Effector memory CD4-positive, alpha-beta T cell (primary cell): Measurements from ENCODE around the gene RAD51B.

Source experiments
- DNase-seq, 3 donors: peaks; one replicate each; pipeline ENCODE4 v3.0.0-alpha.2; 2020
- H3K27ac ChIP-seq: 2 replicates; pipeline ENCODE4 v1.7.0; 2013; ENCODE audit warnings: mild to moderate bottlenecking, low read length, moderate library complexity; ENCODE audit not compliant: insufficient read depth, poor library complexity, severe bottlenecking
- H3K27me3 ChIP-seq: replicated peaks from 2 replicates; pipeline ENCODE4 v1.7.0; 2013; ENCODE audit warnings: mild to moderate bottlenecking, low read length; ENCODE audit not compliant: insufficient read depth, control insufficient read depth, poor library complexity, severe bottlenecking
- H3K36me3 ChIP-seq: 2 replicates; pipeline ENCODE4 v1.7.0; 2013; ENCODE audit warnings: mild to moderate bottlenecking, low read length, moderate library complexity; ENCODE audit not compliant: control insufficient read depth, insufficient read depth
- H3K4me1 ChIP-seq: 2 replicates; pipeline ENCODE4 v1.7.0; 2013; ENCODE audit warnings: low read length, mild to moderate bottlenecking; ENCODE audit not compliant: control insufficient read depth, insufficient read depth, poor library complexity, severe bottlenecking
- H3K4me3 ChIP-seq: 2 replicates; pipeline ENCODE4 v1.7.0; 2013; ENCODE audit warnings: low read length, low read depth, mild to moderate bottlenecking; ENCODE audit not compliant: insufficient read depth, poor library complexity, severe bottlenecking
- H3K9me3 ChIP-seq: 2 replicates; pipeline ENCODE4 v1.7.0; 2013; ENCODE audit warnings: mild to moderate bottlenecking, low read length, moderate library complexity; ENCODE audit not compliant: control insufficient read depth

RAD51B gene

GRCh38 chr14:68441542-68441941, 622.0 kb downstream of the RAD51B start:
- H3K4me3 ChIP-seq, result no peak overlapping the region
- H3K4me1 ChIP-seq, result no peaks in the 10 kb centered on the region
- H3K36me3 ChIP-seq, result no peaks in the 10 kb centered on the region
- H3K27me3 ChIP-seq, result no peaks in the 10 kb centered on the region
- H3K27ac ChIP-seq, result no peak overlapping the region
- no peak for DNase-seq
- H3K9me3 ChIP-seq, result no peaks in the 10 kb centered on the region

DNA sequence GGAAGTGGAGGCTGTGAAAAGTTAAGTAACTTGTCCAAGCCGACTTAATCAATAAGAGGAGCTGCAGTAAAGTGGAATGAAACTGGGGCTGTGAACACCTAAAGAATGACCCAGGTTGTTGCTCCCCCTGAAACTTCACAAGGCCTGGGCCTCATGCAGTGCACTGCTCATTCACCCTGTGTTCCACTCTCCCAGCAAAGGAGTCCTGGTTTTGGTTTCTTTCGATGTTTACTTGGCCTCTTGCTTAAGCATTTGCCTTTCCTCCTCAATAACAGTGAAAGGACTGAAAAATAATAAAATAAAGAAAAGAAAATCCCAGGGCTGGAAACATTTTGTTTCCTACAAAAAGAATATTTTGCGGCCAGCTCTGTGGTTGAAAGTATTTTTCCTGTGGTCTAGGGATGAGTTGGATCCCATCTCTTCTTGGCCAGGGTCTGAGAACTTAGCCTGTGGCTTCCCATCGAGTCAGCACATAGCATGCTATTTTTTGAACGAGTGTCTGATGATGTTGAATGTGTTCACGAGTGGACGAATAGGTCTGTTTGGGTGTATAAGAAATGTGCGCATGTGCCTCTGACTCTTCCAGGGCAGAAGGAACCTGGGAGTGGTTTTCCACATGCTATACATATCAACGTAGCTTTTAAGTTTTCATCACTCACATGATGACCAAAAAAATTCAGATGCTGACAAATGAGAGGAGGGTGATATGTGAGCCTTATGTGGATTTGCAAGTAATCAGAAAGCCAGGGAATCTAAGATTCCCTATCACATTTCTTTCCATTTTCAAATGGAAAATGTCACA, 623.5 kb downstream of the RAD51B start:
- no peaks in the 10 kb centered on the region for H3K36me3 ChIP-seq
- H3K9me3 ChIP-seq, result no peaks in the 10 kb centered on the region
- DNase-seq, result no peak
- no peak overlapping the region for H3K4me3 ChIP-seq
- H3K4me1 ChIP-seq, result no peaks in the 10 kb centered on the region
- H3K27ac ChIP-seq, result no peak overlapping the region
- no peaks in the 10 kb centered on the region for H3K27me3 ChIP-seq

DNA sequence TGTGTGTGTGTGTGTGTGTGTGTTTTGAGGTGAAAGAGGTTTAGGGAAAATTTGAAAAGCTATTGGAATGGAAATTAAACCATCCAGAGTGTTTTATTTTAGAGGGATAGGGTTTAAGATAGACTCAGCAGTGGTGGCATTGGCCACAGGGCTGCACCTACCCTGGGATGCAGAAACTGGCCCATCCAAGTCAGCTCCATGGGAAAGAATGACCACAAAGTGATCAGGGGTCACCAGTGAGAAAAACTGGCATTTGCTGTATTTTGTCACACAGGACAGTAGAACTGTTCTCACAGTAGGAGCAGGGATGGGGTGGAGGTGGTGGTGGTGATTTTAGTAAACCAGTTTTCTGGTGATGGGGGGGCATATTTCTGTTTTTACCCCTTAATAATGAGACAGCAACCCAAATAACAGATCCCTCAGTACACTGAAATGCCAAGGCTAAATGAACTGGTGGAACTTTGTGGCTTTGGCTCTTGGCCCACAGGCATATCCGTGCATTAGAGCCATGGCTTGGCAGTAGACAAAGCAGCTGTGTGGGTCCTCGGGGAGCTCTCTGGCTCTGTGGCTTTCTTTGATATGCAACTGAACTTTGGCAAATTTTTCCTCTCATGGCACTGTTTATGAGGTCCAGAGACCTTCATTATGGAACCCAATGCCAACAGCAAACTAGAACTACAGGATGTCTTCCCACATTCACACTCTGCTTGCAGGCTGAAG, 625.0 kb downstream of the RAD51B start:
- Histone ChIP-seq H3K36me3 (no peaks in the 10 kb centered on the region), H3K27ac (no peak overlapping the region)
- no peak for DNase-seq

GRCh38 chr14:68446243-68447040, 626.9 kb downstream of the RAD51B start:
- DNase-seq, result no peak
- no peaks in the 10 kb centered on the region for H3K4me1 ChIP-seq
- H3K27me3 ChIP-seq, result no peaks in the 10 kb centered on the region
- H3K4me3 ChIP-seq, result no peak overlapping the region
- no peaks in the 10 kb centered on the region for H3K36me3 ChIP-seq
- H3K27ac ChIP-seq, result no peak overlapping the region
- H3K9me3 ChIP-seq, result no peaks in the 10 kb centered on the region

More for the DNA sequence above, 625.0 kb downstream of the RAD51B start:
- no peak overlapping the region for H3K4me3 ChIP-seq
- H3K9me3 ChIP-seq, result no peaks in the 10 kb centered on the region
- H3K4me1 ChIP-seq, result no peaks in the 10 kb centered on the region
- no peaks in the 10 kb centered on the region for H3K27me3 ChIP-seq

GRCh38 chr14:68447581-68448251, 628.1 kb downstream of the RAD51B start:
- H3K4me3 ChIP-seq, result no peak overlapping the region
- no peaks in the 10 kb centered on the region for H3K9me3 ChIP-seq
- H3K4me1 ChIP-seq, result no peaks in the 10 kb centered on the region
- no peak for DNase-seq
- no peak overlapping the region for H3K27ac ChIP-seq
- no peaks in the 10 kb centered on the region for H3K36me3 ChIP-seq
- no peaks in the 10 kb centered on the region for H3K27me3 ChIP-seq

DNA sequence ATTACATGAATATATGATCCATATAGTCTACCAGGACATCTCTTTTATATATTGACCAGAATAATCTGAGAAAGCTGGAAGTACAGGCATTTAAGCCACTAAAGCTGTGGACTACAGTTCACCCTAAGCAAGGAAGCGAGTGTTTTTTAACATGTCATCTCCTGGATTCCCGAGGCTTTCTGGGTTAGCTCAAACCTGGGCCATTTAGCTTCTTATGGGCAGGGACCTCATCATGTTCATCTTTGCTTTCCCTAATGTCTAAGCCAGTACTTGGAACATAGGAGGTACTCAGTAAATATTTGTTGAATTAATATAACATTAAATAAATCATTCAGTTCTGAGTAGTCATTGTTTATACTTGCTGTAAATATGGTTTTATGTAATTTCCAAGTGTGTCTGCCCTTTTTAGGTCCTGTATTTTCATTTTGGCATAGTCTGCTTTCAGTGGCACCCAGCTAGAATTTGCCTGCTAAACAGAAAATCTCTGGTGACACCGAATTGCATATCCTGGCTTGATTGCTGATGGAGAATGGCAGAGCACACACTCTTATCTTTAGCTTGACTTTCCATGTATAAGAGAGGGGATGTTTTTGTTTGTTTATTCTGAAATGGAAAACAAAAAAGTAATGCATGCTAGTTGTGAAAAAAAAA, 628.8 kb downstream of the RAD51B start:
- no peaks in the 10 kb centered on the region for H3K27me3 ChIP-seq
- H3K4me1 ChIP-seq, result no peaks in the 10 kb centered on the region
- H3K4me3 ChIP-seq, result no peak overlapping the region
- DNase-seq, result no peak
- no peaks in the 10 kb centered on the region for H3K36me3 ChIP-seq
- no peak overlapping the region for H3K27ac ChIP-seq
- no peaks in the 10 kb centered on the region for H3K9me3 ChIP-seq

DNA sequence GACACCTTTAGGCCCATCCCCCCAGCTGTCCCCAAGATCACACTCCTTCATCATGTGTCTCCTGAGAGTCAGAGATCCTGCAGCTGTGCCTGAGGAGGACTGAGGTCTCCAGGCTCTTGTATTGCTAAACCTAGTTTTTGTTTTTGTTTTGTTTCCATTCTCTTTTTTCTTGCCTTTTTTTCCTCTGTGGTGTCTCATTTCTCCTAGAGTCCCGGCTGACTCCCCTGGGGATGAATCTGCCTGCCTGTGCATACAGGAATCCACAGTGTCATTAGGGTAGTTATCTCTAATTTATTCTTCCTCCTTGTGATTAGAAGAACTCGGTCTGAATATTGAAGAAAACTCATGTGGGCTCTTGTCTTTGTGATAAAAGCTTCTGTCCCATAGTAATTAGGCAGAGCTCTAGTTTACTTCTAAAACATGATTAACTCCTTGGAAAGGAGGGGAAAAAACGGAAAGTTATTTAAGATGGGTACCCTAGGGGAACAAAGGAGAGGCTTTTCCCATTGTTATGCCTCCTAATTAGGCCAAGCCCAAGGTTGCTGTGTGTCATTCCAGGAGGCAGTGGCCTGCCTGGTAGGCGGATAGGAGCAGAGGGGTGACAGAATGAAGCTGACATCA, 630.1 kb downstream of the RAD51B start:
- H3K27ac ChIP-seq, result no peak overlapping the region
- DNase-seq, result no peak
- no peaks in the 10 kb centered on the region for H3K4me1 ChIP-seq
- H3K27me3 ChIP-seq, result no peaks in the 10 kb centered on the region
- H3K9me3 ChIP-seq, result no peaks in the 10 kb centered on the region
- no peaks in the 10 kb centered on the region for H3K36me3 ChIP-seq
- H3K4me3 ChIP-seq, result no peak overlapping the region

DNA sequence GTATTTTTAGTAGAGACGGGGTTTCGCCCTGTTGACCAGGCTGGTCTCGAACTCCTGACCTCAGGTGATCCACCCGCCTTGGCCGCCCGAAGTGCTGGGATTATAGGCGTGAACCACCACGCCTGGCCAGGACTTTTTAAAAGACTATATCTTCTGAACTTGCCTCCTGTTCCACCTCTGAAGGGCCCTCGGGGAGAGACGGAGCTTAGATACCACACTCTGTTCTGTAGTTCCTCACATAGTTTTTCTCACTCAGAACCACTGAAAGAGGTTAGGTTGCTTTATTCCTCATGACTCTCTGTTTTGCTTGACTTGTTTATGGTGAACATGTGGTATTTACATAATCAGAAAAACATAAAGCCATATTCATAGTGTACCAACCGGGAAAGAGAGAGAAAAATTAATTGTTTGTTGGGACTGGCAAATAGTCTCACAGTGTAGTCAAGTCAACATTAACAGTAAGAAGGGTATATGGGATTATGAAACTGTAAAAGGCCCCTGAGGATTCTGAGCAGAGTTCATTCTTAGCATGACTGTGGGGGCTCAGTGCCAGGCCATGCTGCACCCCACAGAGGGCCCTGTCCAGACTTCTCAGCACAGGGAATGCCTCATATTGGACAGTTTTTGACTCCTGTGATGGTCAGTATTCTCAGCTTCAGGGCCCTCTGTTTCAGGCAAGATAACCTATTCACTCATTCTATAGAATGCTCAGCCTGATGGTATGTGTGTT, 631.0 kb downstream of the RAD51B start:
- no peaks in the 10 kb centered on the region for H3K9me3 ChIP-seq
- no peak overlapping the region for H3K4me3 ChIP-seq
- no peaks in the 10 kb centered on the region for H3K36me3 ChIP-seq
- H3K4me1 ChIP-seq, result no peaks in the 10 kb centered on the region
- H3K27ac ChIP-seq, result no peak overlapping the region
- H3K27me3 ChIP-seq, result no peaks in the 10 kb centered on the region
- DNase-seq, result no peak
